Common myeloid progenitor, CD34-positive (primary cell): ENCODE data around the gene GFOD1.
"Not testable (repeated sequence)": the region's sequence is repeated elsewhere in the genome, so short reads cannot be mapped to it uniquely, and the experiment has no call there.

Experiments used
- CTCF ChIA-PET: fragments of 350-600 bp; sonication (Branson Sonifier 250); formaldehyde crosslinking; loops from one replicate; lab custom pipeline; 2021; ENCODE audit warnings: antibody characterized with exemption; lab: Charles Lee
- POLR2A ChIA-PET: fragments of 350-600 bp; sonication (Branson Sonifier 250); formaldehyde crosslinking; loops from one replicate; lab custom pipeline; 2021; ENCODE audit warnings: antibody characterized with exemption; lab: Charles Lee
- DNase-seq, 3 donors: peaks; one replicate each; pipeline versions ENCODE4 v3.0.0 to v3.0.0-alpha.2; 2013
- H3K27ac ChIP-seq, 2 experiments: 1 replicate in 1 of 2; 2 replicates in 1 of 2; pipeline ENCODE4 v1.7.0; 2013; ENCODE audit warnings: inconsistent platforms in 2 of 2, low read length in 2 of 2, mild to moderate bottlenecking in 2 of 2, low read depth in 1 of 2, moderate library complexity in 1 of 2; ENCODE audit not compliant: severe bottlenecking in 2 of 2, insufficient read depth in 1 of 2, poor library complexity in 1 of 2
- H3K27me3 ChIP-seq, 5 experiments: replicated peaks in 2 of 5; 1 replicate in 3 of 5; 2 replicates in 2 of 5; pipeline versions ENCODE4 v1.6.1 to v1.7.0; 2013; ENCODE audit warnings: low read length in 4 of 5, mild to moderate bottlenecking in 2 of 5, moderate library complexity in 2 of 5, inconsistent platforms in 1 of 5; ENCODE audit not compliant: insufficient read depth in 5 of 5, control insufficient read depth in 4 of 5
- H3K36me3 ChIP-seq, 4 experiments: 1 replicate in 2 of 4; 2 replicates in 2 of 4; pipeline versions ENCODE4 v1.6.1 to v1.7.0; 2013; ENCODE audit warnings: low read length in 3 of 4, control low read depth in 1 of 4, mild to moderate bottlenecking in 1 of 4; ENCODE audit not compliant: control insufficient read depth in 4 of 4, insufficient read depth in 4 of 4
- H3K4me1 ChIP-seq, 4 experiments: 1 replicate in 3 of 4; 2 replicates in 1 of 4; pipeline versions ENCODE4 v1.6.1 to v1.7.1; 2013; ENCODE audit warnings: low read length in 3 of 4, mild to moderate bottlenecking in 3 of 4, control low read depth in 1 of 4, inconsistent platforms in 1 of 4, moderate library complexity in 1 of 4; ENCODE audit not compliant: control insufficient read depth in 4 of 4, insufficient read depth in 4 of 4; ENCODE audit errors: control extremely low read depth in 1 of 4
- H3K4me3 ChIP-seq, 7 experiments: 1 replicate in 4 of 7; 2 replicates in 3 of 7; pipeline versions ENCODE4 v1.5.1 to v1.7.0; 2013; ENCODE audit warnings: mild to moderate bottlenecking in 7 of 7, low read length in 6 of 7, moderate library complexity in 6 of 7, inconsistent platforms in 2 of 7, low read depth in 2 of 7, control low read depth in 1 of 7; ENCODE audit not compliant: insufficient read depth in 4 of 7, control insufficient read depth in 1 of 7; ENCODE audit errors: extremely low read depth in 1 of 7
- H3K9me3 ChIP-seq, 5 experiments: 1 replicate in 4 of 5; 2 replicates in 1 of 5; pipeline versions ENCODE4 v1.6.1 to v1.7.1; 2013; ENCODE audit warnings: low read length in 4 of 5, mild to moderate bottlenecking in 2 of 5, inconsistent platforms in 1 of 5, low read depth in 1 of 5, moderate library complexity in 1 of 5; ENCODE audit not compliant: control insufficient read depth in 4 of 5, insufficient read depth in 2 of 5; ENCODE audit errors: control extremely low read depth in 1 of 5
- WGBS: methylation state at CpG from one replicate; pipeline ENCODE4 v1.1.5; 2013; ENCODE audit not compliant: insufficient coverage; 5-methylcytosine and 5-hydroxymethylcytosine counted together

Gene GFOD1

DNA sequence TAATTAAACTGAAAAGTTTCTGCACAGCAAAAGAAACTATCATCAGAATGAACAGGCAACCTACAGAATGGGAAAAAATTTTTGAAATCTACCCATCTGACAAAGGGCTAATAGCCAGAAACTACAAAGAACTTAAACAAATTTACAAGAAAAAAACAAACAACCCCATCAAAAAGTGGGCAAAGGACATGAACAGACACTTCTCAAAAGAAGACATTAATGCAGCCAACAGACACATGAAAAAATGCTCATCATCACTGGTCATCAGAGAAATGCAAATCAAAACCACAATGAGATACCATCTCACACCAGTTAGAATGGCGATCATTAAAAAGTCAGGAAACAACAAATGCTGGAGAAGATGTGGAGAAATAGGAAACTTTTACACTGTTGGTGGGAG is 98.6 kb downstream of the GFOD1 start:
- H3K27me3 ChIP-seq, H3K36me3 ChIP-seq, DNase-seq, CTCF ChIA-PET, H3K27ac ChIP-seq, POLR2A ChIA-PET, H3K4me3 ChIP-seq, H3K9me3 ChIP-seq: not testable (repeated sequence)
- no CpG with 5 or more reads among the region's 1 CpG for WGBS
- H3K4me1 ChIP-seq, result peaks cover 0 to 10% (median 2%) of the 10 kb centered on the region in 4 experiments

GRCh38 chr6:13384966-13385365 is 102.4 kb downstream of the GFOD1 start:
- Histone ChIP-seq H3K4me3 (no peak overlapping the region), H3K27me3 (no peaks in the 10 kb centered on the region), H3K27ac (no peak overlapping the region), H3K36me3 (no peaks in the 10 kb centered on the region), H3K9me3 (no peaks in the 10 kb centered on the region), H3K4me1 (peaks cover 0 to 22% (median 6%) of the 10 kb centered on the region in 4 experiments)
- no peak for DNase-seq
- WGBS, result 94% methylated on average over 4 of the region's 5 CpGs
- CTCF ChIA-PET, result interaction anchor here (0.9 to 2.2 kb wide), 9 partner anchors 9 to 153 kb away, joined by 3 to 7 read pairs (median 4); no protein-coding TSS in a partner anchor
- POLR2A ChIA-PET, result no interaction called here

- 95% methylated on average over 9 of the region's 9 CpGs for WGBS
- ChIA-PET CTCF (interaction anchor here (0.9 to 2.2 kb wide), 11 partner anchors 9 to 153 kb away, joined by 3 to 7 read pairs (median 4); no protein-coding TSS in a partner anchor), POLR2A (no interaction called here)
- Histone ChIP-seq H3K27ac (no peak overlapping the region), H3K36me3 (no peaks in the 10 kb centered on the region), H3K4me3 (no peak overlapping the region), H3K9me3 (no peaks in the 10 kb centered on the region), H3K4me1 (peaks cover 0 to 22% (median 6%) of the 10 kb centered on the region in 4 experiments), H3K27me3 (no peaks in the 10 kb centered on the region)
- DNase-seq, result no peak
These were observed 102.9 kb downstream of the GFOD1 start for GRCh38 chr6:13384506-13384905.

DNA sequence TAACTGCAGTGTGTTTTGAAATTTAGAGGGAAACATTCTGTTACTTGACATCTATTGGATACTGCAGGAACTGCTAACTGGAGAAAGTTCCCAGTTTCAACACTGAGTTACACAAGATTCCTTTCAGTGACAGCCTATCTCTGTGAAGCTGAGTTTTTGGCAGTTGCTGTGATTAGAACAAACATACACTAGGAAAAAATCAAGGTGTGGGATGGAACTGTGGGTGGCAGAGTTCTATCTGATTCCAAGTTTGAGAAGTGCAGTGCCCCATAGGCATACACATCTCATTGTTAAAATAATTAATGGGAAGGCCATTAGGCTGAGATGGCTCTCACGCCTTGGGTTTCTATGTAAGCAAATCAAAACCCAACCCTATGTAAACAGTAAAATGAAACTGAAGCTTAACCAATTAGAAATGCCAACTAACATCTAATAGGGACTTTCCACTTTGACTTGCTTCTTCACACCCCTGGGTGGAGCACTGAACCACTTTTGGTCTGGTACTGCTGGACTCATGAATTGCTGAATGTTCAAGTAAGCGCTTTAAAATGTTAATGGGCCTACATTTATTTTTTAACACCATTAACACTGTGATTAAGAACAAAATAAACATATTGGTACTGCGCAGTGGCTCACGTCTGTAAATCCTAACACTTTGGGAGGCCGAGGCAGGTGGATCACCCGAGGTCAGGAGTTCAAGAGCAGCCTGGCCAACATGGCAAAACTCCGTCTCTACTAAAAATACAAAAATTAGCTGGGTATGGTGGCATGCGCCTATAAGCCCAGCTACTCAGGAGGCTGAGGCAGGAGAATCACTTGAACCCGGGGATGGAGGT is 103.9 kb downstream of the GFOD1 start:
- Histone ChIP-seq H3K4me1 (peaks cover 0 to 22% (median 6%) of the 10 kb centered on the region in 4 experiments), H3K36me3 (no peaks in the 10 kb centered on the region), H3K9me3 (no peaks in the 10 kb centered on the region), H3K27me3 (no peaks in the 10 kb centered on the region), H3K4me3 (no peak overlapping the region), H3K27ac (no peak overlapping the region)
- POLR2A ChIA-PET, result interaction anchor here (0.5 kb wide), 1 partner anchor 41 kb away, joined by 3 read pairs; no protein-coding TSS in a partner anchor
- peak; percentile 55 to 82 (median 80) for DNase-seq
- 69% methylated on average over 4 of the region's 9 CpGs for WGBS
- CTCF ChIA-PET, result interaction anchor here (0.9 to 2.2 kb wide), 9 partner anchors 10 to 154 kb away, joined by 4 to 7 read pairs (median 4); no protein-coding TSS in a partner anchor

DNA sequence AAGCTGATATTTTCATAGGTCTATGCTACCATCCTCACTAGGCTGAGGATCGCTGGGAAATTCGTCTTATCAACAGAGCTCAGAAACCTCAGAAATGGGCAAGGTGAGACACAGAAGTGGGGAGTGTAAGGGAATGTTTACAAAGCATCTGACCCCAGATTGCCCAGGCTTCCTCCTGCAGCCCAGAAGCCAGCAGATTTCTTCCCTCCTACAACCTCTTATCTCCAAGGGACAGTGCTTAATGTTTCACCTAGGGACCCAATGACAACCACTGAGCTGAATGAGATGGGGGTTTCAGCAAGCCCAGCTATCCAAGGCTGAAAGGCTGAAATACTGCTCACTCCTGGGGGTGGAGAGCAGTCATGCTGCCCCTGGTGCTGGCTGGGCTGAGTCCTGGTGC is 106.6 kb downstream of the GFOD1 start:
- DNase-seq, result peak in 2 of 3 donors; percentile 34 to 56
- H3K27me3 ChIP-seq, result no peaks in the 10 kb centered on the region
- no peak overlapping the region for H3K27ac ChIP-seq
- WGBS, result 0% methylated on average over 2 of the region's 2 CpGs
- CTCF ChIA-PET, result interaction anchor here (0.6 to 1.5 kb wide), 9 partner anchors 9 to 345 kb away, joined by 3 to 6 read pairs (median 3); no protein-coding TSS in a partner anchor
- H3K4me1 ChIP-seq, result peaks cover 0 to 22% (median 8%) of the 10 kb centered on the region in 4 experiments
- no peak overlapping the region for H3K4me3 ChIP-seq
- H3K36me3 ChIP-seq, result no peaks in the 10 kb centered on the region
- POLR2A ChIA-PET, result no interaction called here
- no peaks in the 10 kb centered on the region for H3K9me3 ChIP-seq

DNA sequence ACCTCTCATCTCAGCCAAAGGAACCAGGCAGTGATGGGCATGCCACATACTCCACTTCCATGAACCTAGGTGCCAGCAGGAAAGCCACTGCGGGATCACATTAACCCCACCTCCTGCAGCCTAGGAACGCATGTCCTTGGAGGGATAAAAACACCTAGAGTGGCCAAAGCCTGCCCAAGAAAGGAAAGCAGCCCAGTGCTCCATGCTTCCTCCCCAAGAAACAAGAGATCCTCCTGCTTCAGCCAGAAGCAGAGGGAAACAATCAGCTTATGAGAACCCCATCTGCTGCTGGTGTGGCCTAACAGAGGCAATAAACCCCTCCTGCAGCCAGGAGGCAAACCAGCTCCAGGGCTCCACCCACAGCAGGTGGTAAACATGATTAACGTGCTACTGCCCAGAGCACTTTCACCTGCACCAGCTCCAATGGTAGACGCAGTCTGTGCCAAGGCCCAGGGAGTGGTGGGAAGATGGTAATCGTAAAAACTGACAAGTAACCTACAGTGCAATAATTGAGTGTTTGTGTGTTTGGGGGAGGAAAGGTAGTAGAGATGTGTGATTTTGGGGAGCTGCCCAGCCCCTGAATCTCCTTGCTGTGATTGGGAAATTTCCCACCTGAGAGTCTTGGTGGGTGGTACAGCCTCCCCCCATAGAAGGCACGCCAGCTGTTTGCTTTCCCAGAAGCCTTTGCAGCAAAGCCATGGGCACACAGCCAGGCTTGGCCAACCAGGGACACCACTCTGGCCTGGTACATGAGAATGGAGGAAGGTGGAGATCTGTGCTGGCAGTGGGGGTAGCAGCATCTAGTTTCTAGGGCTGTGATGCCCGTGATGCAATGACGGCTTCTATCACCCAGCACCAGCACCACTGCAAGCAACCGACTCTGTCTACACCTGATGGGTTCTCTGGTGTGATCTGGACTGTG is 108.5 kb downstream of the GFOD1 start:
- 95% methylated on average over 8 of the region's 9 CpGs for WGBS
- CTCF ChIA-PET, result interaction anchor here (1.0 to 1.3 kb wide), 4 partner anchors 23 to 159 kb away, joined by 3 to 5 read pairs (median 4); no protein-coding TSS in a partner anchor
- POLR2A ChIA-PET, result interaction anchor here (0.6 kb wide), 1 partner anchor 53 kb away, joined by 3 read pairs; no protein-coding TSS in a partner anchor

More for the DNA sequence above, 108.5 kb downstream of the GFOD1 start:
- Histone ChIP-seq H3K4me3 (no peak overlapping the region), H3K27ac (no peak overlapping the region), H3K9me3 (no peaks in the 10 kb centered on the region), H3K4me1 (peaks cover 0 to 20% (median 8%) of the 10 kb centered on the region in 4 experiments), H3K36me3 (no peaks in the 10 kb centered on the region), H3K27me3 (no peaks in the 10 kb centered on the region)
- DNase-seq, result no peak
